Left kidney (tissue), 2 donors: Measurements from ENCODE around the gene ZNHIT6. TPM values are rescaled to one million over a fixed set of nuclear protein-coding genes. Genes with fewer than 3 reads are reported as not detected.

Experiments
- DNase-seq: peaks from one replicate; pipeline ENCODE4 v3.0.0-alpha.2; 2013
- polyA plus RNA-seq: library from polyadenylated mRNA; unstranded; fragments of 120-200 nt; gene quantifications from one replicate; pipeline ENCODE4 v1.2.1, GENCODE V29; 2013; ENCODE audit not compliant: insufficient read length

Gene ZNHIT6
- polyA plus RNA-seq, 1 donor = 32.1 TPM

GRCh38 chr1:85621430-85621829, 86.8 kb downstream of the ZNHIT6 start:
- no peak for DNase-seq

- no peak for DNase-seq
These were observed 90.6 kb downstream of the ZNHIT6 start for GRCh38 chr1:85617633-85618100.

GRCh38 chr1:85616736-85617135, 91.5 kb downstream of the ZNHIT6 start:
- DNase-seq = no peak

GRCh38 chr1:85616364-85616705, 91.9 kb downstream of the ZNHIT6 start:
- DNase-seq = no peak

GRCh38 chr1:85615586-85616363, 92.5 kb downstream of the ZNHIT6 start:
- DNase-seq = no peak

GRCh38 chr1:85612704-85613361, 95.4 kb downstream of the ZNHIT6 start:
- DNase-seq = no peak

- no peak for DNase-seq
These were observed 96.4 kb downstream of the ZNHIT6 start for GRCh38 chr1:85611856-85612255.

- no peak for DNase-seq
These were observed 96.8 kb downstream of the ZNHIT6 start for GRCh38 chr1:85611425-85611824.

- no peak for DNase-seq
These were observed 98.3 kb downstream of the ZNHIT6 start for GRCh38 chr1:85609976-85610375.

GRCh38 chr1:85608851-85609250, 99.4 kb downstream of the ZNHIT6 start:
- DNase-seq = no peak

- no peak for DNase-seq
These were observed 100.3 kb downstream of the ZNHIT6 start for GRCh38 chr1:85607921-85608265.

- DNase-seq = no peak
These were observed 100.9 kb downstream of the ZNHIT6 start for GRCh38 chr1:85607126-85607920.

GRCh38 chr1:85606414-85606800, 101.8 kb downstream of the ZNHIT6 start:
- DNase-seq = no peak

- no peak for DNase-seq
These were observed 102.5 kb downstream of the ZNHIT6 start for GRCh38 chr1:85605484-85606413.

- DNase-seq = no peak
These were observed 103.8 kb downstream of the ZNHIT6 start for GRCh38 chr1:85604298-85604997.

GRCh38 chr1:85603086-85603880, 105.0 kb downstream of the ZNHIT6 start:
- no peak for DNase-seq

GRCh38 chr1:85602571-85602970, 105.7 kb downstream of the ZNHIT6 start:
- no peak for DNase-seq

GRCh38 chr1:85601901-85602300, 106.3 kb downstream of the ZNHIT6 start:
- no peak for DNase-seq

- no peak for DNase-seq
These were observed 108.6 kb downstream of the ZNHIT6 start for GRCh38 chr1:85599681-85600080.
